MM.1S (cell line): ENCODE measurements around the gene SLC10A1.

Experiments
- CTCF ChIP-seq: fragments of 300-600 bp; sonication (generic); IDR thresholded peaks from 2 replicates; pipeline ENCODE4 v1.5.1; 2016; ENCODE audit warnings: antibody characterized with exemption, low read length, mixed read lengths
- EZH2 ChIP-seq: fragments of 300-600 bp; sonication (generic); optimal IDR thresholded peaks from 2 replicates; pipeline ENCODE3; 2017; ENCODE audit warnings: low read depth, mild to moderate bottlenecking, antibody characterized with exemption, low read length, mixed read lengths
- EZH2phosphoT487 ChIP-seq: fragments of 300-600 bp; sonication (generic); IDR thresholded peaks from 2 replicates; pipeline ENCODE4 v1.6.1; 2018; ENCODE audit warnings: antibody characterized with exemption, low read length

- no peak for TF ChIP-seq CTCF
- TF ChIP-seq EZH2, result no peak
- TF ChIP-seq EZH2phosphoT487, result no peak
These were observed 47.1 kb downstream of the SLC10A1 start for GRCh38 chr14:69749956-69750355.
